Activated naive CD8-positive, alpha-beta T cell treated with anti-CD3 and anti-CD28 coated beads, Interleukin-2, amount 50 U/mL, for 24 hours (primary cell): ENCODE data around the gene OR2C1.

Source experiments
- ATAC-seq: fragments of 150-1000 bp; cut with Tn5 transposase; one replicate; pipeline ENCODE4 v1.10.0; 2021
- DNase-seq: peaks from one replicate; pipeline ENCODE4 v3.0.0; 2021
- H3K27ac Mint-ChIP-seq: one replicate; pipeline ENCODE4 v1.8.0; 2021; ENCODE audit warnings: mild to moderate bottlenecking, mixed read lengths
- H3K27me3 Mint-ChIP-seq: one replicate; pipeline ENCODE4 v1.8.0; 2021; ENCODE audit warnings: mixed read lengths
- H3K36me3 Mint-ChIP-seq: one replicate; pipeline ENCODE4 v1.8.0; 2021; ENCODE audit warnings: low read depth, mixed read lengths
- H3K4me1 Mint-ChIP-seq: one replicate; pipeline ENCODE4 v1.8.0; 2021; ENCODE audit warnings: mixed read lengths
- H3K4me3 Mint-ChIP-seq: one replicate; pipeline ENCODE4 v1.8.0; 2021; ENCODE audit warnings: mild to moderate bottlenecking, moderate library complexity, mixed read lengths
- H3K9me3 Mint-ChIP-seq: one replicate; pipeline ENCODE4 v1.8.0; 2021; ENCODE audit warnings: mixed read lengths

The OR2C1 gene

GRCh38 chr16:3363793-3364192 is 8.1 kb downstream of the OR2C1 start:
- Mint-ChIP-seq H3K4me3 (no peak overlapping the region), H3K27me3 (peaks cover 11% of the 10 kb centered on the region), H3K4me1 (peaks cover 13% of the 10 kb centered on the region), H3K9me3 (peaks cover 18% of the 10 kb centered on the region), H3K36me3 (peaks cover 21% of the 10 kb centered on the region), H3K27ac (peak overlapping the region; percentile 36)
- no peak for ATAC-seq
- DNase-seq, result no peak

DNA sequence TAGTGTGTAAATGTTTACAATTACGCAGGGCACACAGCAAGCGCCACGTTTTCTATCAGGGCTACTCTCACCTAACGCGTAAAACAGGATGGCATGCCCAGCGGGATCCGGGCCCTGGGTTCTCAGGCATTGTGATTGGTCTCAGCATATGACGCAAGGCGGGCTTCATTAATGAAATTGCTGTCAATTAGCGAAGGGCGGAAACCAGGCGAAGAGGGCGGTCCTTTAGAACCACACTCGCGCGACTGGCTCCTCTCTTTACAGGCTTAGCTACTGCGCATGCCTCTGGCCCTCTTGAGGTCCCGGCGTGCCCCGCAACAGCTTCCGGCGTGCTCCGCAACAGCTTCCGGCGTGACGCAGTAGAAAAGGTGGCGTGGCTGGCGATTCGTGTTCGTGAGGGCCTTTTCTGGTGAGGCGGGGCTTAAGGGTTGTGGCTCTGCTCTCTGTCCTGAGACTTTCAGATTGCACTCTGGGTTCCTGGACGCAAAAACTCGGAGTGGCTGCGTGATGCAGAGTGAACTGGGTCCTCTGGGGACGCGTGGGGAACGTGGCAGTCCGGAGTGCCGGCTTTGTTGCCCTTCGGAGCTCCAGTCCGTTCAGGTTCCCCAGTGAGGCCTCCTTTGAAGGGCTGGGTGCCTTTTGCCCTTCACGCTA is 9.2 kb downstream of the OR2C1 start:
- peaks cover 9% of the 10 kb centered on the region for H3K27me3 Mint-ChIP-seq
- peaks cover 14% of the 10 kb centered on the region for H3K9me3 Mint-ChIP-seq
- ATAC-seq (peak; percentile 96), DNase-seq (peak; percentile 84)
- peak overlapping the region; percentile 80 for H3K4me3 Mint-ChIP-seq
- H3K36me3 Mint-ChIP-seq, result peaks cover 23% of the 10 kb centered on the region
- H3K4me1 Mint-ChIP-seq, result peaks cover 13% of the 10 kb centered on the region
- peak overlapping the region; percentile 66 for H3K27ac Mint-ChIP-seq

DNA sequence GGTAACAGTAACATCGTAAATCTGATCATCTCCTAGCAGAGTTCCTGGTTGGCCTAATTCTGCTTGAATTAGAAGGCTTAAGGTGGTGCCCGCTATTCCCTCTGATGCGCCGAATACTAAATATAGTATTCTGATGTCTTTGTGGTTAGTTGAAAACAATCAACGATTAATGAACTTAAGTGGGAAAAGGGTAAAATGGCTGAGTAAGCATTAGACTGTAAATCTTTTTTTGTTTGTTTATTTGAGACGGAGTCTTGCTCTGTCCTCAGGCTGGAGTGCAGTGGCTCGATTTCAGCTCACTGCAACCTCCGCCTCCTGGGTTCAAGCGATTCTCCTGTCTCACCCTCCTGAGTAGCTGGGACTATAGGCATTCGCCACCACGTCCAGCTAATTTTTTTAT is 13.4 kb downstream of the OR2C1 start:
- Mint-ChIP-seq H3K4me3 (no peak overlapping the region), H3K4me1 (peaks cover 13% of the 10 kb centered on the region), H3K27ac (no peak overlapping the region), H3K9me3 (peaks cover 9% of the 10 kb centered on the region), H3K36me3 (peaks cover 30% of the 10 kb centered on the region), H3K27me3 (no peaks in the 10 kb centered on the region)
- no peak for ATAC-seq
- DNase-seq, result no peak

- Mint-ChIP-seq H3K27me3 (no peaks in the 10 kb centered on the region), H3K4me1 (no peaks in the 10 kb centered on the region), H3K36me3 (peaks cover 43% of the 10 kb centered on the region), H3K4me3 (no peak overlapping the region), H3K27ac (no peak overlapping the region), H3K9me3 (peaks cover 48% of the 10 kb centered on the region)
- ATAC-seq (no peak), DNase-seq (no peak)
Measured at GRCh38 chr16:3375680-3376079, 20.0 kb downstream of the OR2C1 start.

DNA sequence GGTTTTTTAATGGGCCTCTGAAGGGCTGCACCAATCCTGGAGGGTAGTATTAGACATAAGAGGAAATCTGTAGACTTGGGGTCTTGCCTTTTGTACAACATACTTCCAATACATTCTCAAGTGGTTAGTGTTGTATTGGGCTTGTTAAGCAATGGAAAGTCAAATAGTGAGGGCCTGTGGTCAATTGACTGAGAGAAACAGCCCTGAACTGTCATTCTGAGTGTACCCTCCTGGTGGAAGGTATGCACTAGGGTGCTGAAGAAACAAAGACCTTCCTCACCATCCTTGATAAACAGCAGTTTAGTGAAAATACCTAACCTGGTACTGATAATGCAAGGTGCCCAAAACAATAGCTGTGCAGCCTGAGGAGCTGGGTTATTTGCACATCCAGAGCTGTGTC is 22.2 kb downstream of the OR2C1 start:
- Mint-ChIP-seq H3K4me3 (no peak overlapping the region), H3K27ac (no peak overlapping the region), H3K27me3 (no peaks in the 10 kb centered on the region), H3K4me1 (no peaks in the 10 kb centered on the region), H3K9me3 (peaks cover 67% of the 10 kb centered on the region), H3K36me3 (peaks cover 66% of the 10 kb centered on the region)
- DNase-seq (no peak), ATAC-seq (no peak)

DNA sequence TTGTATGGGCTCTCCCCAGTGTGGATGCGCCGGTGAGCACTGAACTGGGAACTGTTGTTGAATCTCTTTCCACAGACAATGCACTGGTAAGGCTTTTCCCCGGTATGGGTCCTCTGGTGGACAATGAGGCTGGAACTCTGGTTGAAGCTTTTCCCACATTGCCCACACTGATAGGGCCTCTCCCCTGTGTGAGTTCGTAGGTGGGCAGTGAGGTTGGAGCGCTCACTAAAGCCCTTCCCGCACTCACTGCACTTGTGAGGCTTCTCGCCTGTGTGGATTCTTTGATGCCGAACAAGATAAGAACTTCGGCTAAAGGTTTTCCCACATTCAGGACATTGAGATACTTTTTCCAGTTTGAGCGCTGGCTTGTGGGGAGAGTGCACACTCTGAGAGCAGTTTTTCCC is 27.4 kb downstream of the OR2C1 start:
- H3K9me3 Mint-ChIP-seq, result peaks cover 65% of the 10 kb centered on the region

GRCh38 chr16:3388325-3388724 is 32.6 kb downstream of the OR2C1 start:
- peaks cover 86% of the 10 kb centered on the region for H3K36me3 Mint-ChIP-seq
- H3K9me3 Mint-ChIP-seq, result peaks cover 51% of the 10 kb centered on the region
- no peak for ATAC-seq
- H3K4me3 Mint-ChIP-seq, result no peak overlapping the region
- no peak overlapping the region for H3K27ac Mint-ChIP-seq
- H3K4me1 Mint-ChIP-seq, result no peaks in the 10 kb centered on the region
- DNase-seq, result no peak
- H3K27me3 Mint-ChIP-seq, result no peaks in the 10 kb centered on the region

More for the DNA sequence above, 27.4 kb downstream of the OR2C1 start:
- peaks cover 80% of the 10 kb centered on the region for H3K36me3 Mint-ChIP-seq
- no peak overlapping the region for H3K27ac Mint-ChIP-seq
- DNase-seq, result no peak
- no peaks in the 10 kb centered on the region for H3K27me3 Mint-ChIP-seq
- H3K4me3 Mint-ChIP-seq, result no peak overlapping the region
- H3K4me1 Mint-ChIP-seq, result no peaks in the 10 kb centered on the region
- no peak for ATAC-seq

- no peak overlapping the region for H3K27ac Mint-ChIP-seq
- H3K36me3 Mint-ChIP-seq, result peaks cover 86% of the 10 kb centered on the region
- ATAC-seq (no peak), DNase-seq (no peak)
- no peaks in the 10 kb centered on the region for H3K27me3 Mint-ChIP-seq
- H3K4me3 Mint-ChIP-seq, result no peak overlapping the region
- peaks cover 50% of the 10 kb centered on the region for H3K9me3 Mint-ChIP-seq
- peaks cover 5% of the 10 kb centered on the region for H3K4me1 Mint-ChIP-seq
Measured at GRCh38 chr16:3389663-3390338, 34.1 kb downstream of the OR2C1 start.

GRCh38 chr16:3400446-3400778 is 44.7 kb downstream of the OR2C1 start:
- ATAC-seq, result peak; percentile 34
- peak overlapping the region; percentile 95 for H3K4me3 Mint-ChIP-seq
- H3K27me3 Mint-ChIP-seq, result no peaks in the 10 kb centered on the region
- H3K27ac Mint-ChIP-seq, result peak overlapping the region; percentile 82
- H3K4me1 Mint-ChIP-seq, result peaks cover 39% of the 10 kb centered on the region
- peaks cover 60% of the 10 kb centered on the region for H3K36me3 Mint-ChIP-seq
- no peak for DNase-seq
- peaks cover 38% of the 10 kb centered on the region for H3K9me3 Mint-ChIP-seq

GRCh38 chr16:3400779-3401688 is 45.3 kb downstream of the OR2C1 start, which contains the start of the genes ZNF174 and ZSCAN32:
Gene ZNF174 (plus strand): TSS chr16:3401215. CDS start chr16:3402005, 790 bp downstream.
Gene ZSCAN32 (minus strand): TSS chr16:3401004. CDS start chr16:3397557, 3,447 bp downstream.
- peaks cover 42% of the 10 kb centered on the region for H3K9me3 Mint-ChIP-seq
- peaks cover 60% of the 10 kb centered on the region for H3K36me3 Mint-ChIP-seq
- peaks cover 40% of the 10 kb centered on the region for H3K4me1 Mint-ChIP-seq

DNA sequence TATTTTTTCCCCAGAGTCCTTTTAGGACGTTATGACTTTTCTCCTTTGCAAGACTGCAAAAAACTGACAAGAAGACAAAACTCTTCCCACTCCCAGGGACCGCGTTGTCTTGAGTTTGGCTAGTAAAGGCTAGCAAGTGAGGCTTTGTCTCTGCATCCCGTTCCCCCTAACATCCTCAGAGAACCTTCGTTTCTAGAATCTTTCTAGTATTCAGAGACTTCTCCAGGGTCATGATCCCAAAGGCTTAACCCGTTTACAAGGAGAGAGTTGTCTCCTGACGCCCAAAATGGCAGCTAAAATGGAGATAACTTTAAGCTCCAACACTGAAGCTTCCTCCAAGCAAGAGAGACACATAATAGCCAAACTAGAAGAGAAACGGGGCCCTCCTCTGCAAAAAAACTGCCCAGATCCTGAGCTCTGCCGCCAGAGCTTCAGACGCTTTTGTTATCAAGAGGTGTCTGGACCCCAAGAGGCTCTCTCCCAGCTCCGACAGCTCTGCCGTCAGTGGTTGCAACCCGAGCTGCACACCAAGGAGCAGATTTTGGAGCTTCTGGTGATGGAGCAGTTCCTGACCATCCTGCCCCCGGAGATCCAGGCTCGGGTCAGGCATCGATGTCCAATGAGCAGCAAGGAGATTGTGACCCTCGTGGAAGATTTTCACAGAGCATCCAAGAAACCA is 46.2 kb downstream of the OR2C1 start:
- H3K4me3 Mint-ChIP-seq, result peak overlapping the region; percentile 95
- no peak for ATAC-seq
- peak overlapping the region; percentile 80 for H3K27ac Mint-ChIP-seq
- DNase-seq, result no peak
- H3K27me3 Mint-ChIP-seq, result no peaks in the 10 kb centered on the region
- peaks cover 60% of the 10 kb centered on the region for H3K36me3 Mint-ChIP-seq
- peaks cover 42% of the 10 kb centered on the region for H3K9me3 Mint-ChIP-seq
- H3K4me1 Mint-ChIP-seq, result peaks cover 41% of the 10 kb centered on the region

More at GRCh38 chr16:3400779-3401688, 45.3 kb downstream of the OR2C1 start, which contains the start of the genes ZNF174 and ZSCAN32:
- H3K27me3 Mint-ChIP-seq, result no peaks in the 10 kb centered on the region
- ATAC-seq (peak; percentile 100), DNase-seq (peak; percentile 98)
- peak within 1 kb of the TSS; percentile 82 for H3K27ac Mint-ChIP-seq
- peak within 1 kb of the TSS; percentile 95 for H3K4me3 Mint-ChIP-seq
